T-cell (primary cell): Measurements from ENCODE around the gene CTNNBL1. TPM values are rescaled to one million over a fixed set of nuclear protein-coding genes. Genes with fewer than 3 reads are reported as not detected.

ENCODE experiments used
- ATAC-seq, 4 experiments: fragments of 200-7000 bp in 3 of 4; fragments of 150-1000 bp in 1 of 4; cut with Tn5 transposase; replicated peaks in 1 of 4; 1 replicate in 3 of 4; 2 replicates in 1 of 4; pipeline ENCODE4 v1.10.0; 2021; ENCODE audit warnings: moderate library complexity in 3 of 4, mild to moderate bottlenecking in 2 of 4, moderate number of reproducible peaks in 1 of 4
- CTCF ChIA-PET, 2 donors: fragments of 300-600 bp; sonication (Branson Sonifier 250); formaldehyde crosslinking; loops; one replicate each; lab custom pipeline; 2022; ENCODE audit warnings: antibody characterized with exemption in 2 of 2; lab: Charles Lee
- POLR2A ChIA-PET, 2 donors: fragments of 300-600 bp; sonication (Branson Sonifier 250); formaldehyde crosslinking; loops; one replicate each; lab custom pipeline; 2022; ENCODE audit warnings: antibody characterized with exemption in 2 of 2; lab: Charles Lee
- DNase-seq, 35 experiments: peaks; one replicate each; pipeline versions ENCODE4 v3.0.0 to v3.0.0-alpha.2; 2013 to 2023
- H3K27ac ChIP-seq: one replicate; pipeline ENCODE4 v1.5.1; 2013; ENCODE audit warnings: low read length
- H3K27me3 ChIP-seq, 2 experiments: replicated peaks in 1 of 2; 1 replicate in 1 of 2; 2 replicates in 1 of 2; pipeline versions ENCODE4 v1.6.1 to v1.7.0; 2013; ENCODE audit warnings: low read length in 1 of 2, mixed read lengths in 1 of 2; ENCODE audit not compliant: control insufficient read depth in 2 of 2, insufficient read depth in 2 of 2; ENCODE audit errors: extremely low read depth in 1 of 2
- H3K36me3 ChIP-seq, 2 donors: 1 replicate in 1 of 2; 2 replicates in 1 of 2; pipeline versions ENCODE4 v1.6.1 to v1.7.0; 2013; ENCODE audit warnings: low read length in 1 of 2; ENCODE audit not compliant: control insufficient read depth in 2 of 2, insufficient read depth in 1 of 2; ENCODE audit errors: extremely low read depth in 1 of 2
- H3K4me1 ChIP-seq, 2 experiments: 1 replicate in 1 of 2; 2 replicates in 1 of 2; pipeline versions ENCODE4 v1.6.1 to v1.7.0; 2013; ENCODE audit warnings: low read length in 2 of 2, mixed read lengths in 1 of 2; ENCODE audit not compliant: insufficient read depth in 2 of 2, control insufficient read depth in 1 of 2; ENCODE audit errors: extremely low read depth in 1 of 2
- H3K4me3 ChIP-seq, 2 donors: 1 replicate in 1 of 2; 2 replicates in 1 of 2; pipeline versions ENCODE4 v1.5.1 to v1.7.0; 2013; ENCODE audit warnings: mild to moderate bottlenecking in 2 of 2, low read length in 1 of 2, moderate library complexity in 1 of 2; ENCODE audit not compliant: control insufficient read depth in 1 of 2; ENCODE audit errors: extremely low read depth in 1 of 2
- H3K9me3 ChIP-seq: 2 replicates; pipeline ENCODE4 v1.7.0; 2013
- H3K27ac Mint-ChIP-seq, 2 donors: one replicate each; pipeline ENCODE4 v1.8.0; 2020 to 2021; ENCODE audit warnings: mild to moderate bottlenecking in 2 of 2, mixed read lengths in 2 of 2
- H3K27me3 Mint-ChIP-seq, 2 donors: one replicate each; pipeline ENCODE4 v1.8.0; 2021 to 2022; ENCODE audit warnings: mixed read lengths in 2 of 2
- H3K36me3 Mint-ChIP-seq: one replicate; pipeline ENCODE4 v1.8.0; 2021; ENCODE audit warnings: mixed read lengths
- H3K4me1 Mint-ChIP-seq, 3 donors: one replicate each; pipeline ENCODE4 v1.8.0; 2020 to 2022; ENCODE audit warnings: mixed read lengths in 3 of 3, mild to moderate bottlenecking in 1 of 3
- H3K4me3 Mint-ChIP-seq, 3 donors: one replicate each; pipeline ENCODE4 v1.8.0; 2020 to 2022; ENCODE audit warnings: mild to moderate bottlenecking in 3 of 3, mixed read lengths in 3 of 3, moderate library complexity in 3 of 3
- H3K9me3 Mint-ChIP-seq, 3 donors: one replicate each; pipeline ENCODE4 v1.8.0; 2020 to 2022; ENCODE audit warnings: mixed read lengths in 3 of 3
- WGBS: methylation state at CpG from one replicate; pipeline ENCODE4 v1.1.5; 2013; ENCODE audit warnings: missing lambda C conversion rate; ENCODE audit not compliant: insufficient coverage; 5-methylcytosine and 5-hydroxymethylcytosine counted together
- total RNA-seq, 35 experiments: library from RNA in 6 of 35; stranded (reverse) in 6 of 35; fragments of 120-200 nt in 1 of 35; gene quantifications; one replicate each; pipeline versions ENCODE4 v1.2.1 to v1.2.4 and lab custom pipeline; 2013 to 2026

CTNNBL1 gene
- total RNA-seq, 5 donors from 2014 or later (not counting 1 experiment from before 2014, with no cell fraction given), result 44.6 to 52.4 (median 49.4) TPM

- CTCF ChIA-PET, result no interaction called here
- Mint-ChIP-seq H3K9me3 (no peaks in the 10 kb centered on the region), H3K36me3 (no peaks in the 10 kb centered on the region), H3K27me3 (peaks cover 25 to 26% of the 10 kb centered on the region in 2 donors), H3K4me3 (no peak overlapping the region), H3K4me1 (no peaks in the 10 kb centered on the region), H3K27ac (no peak overlapping the region)
- no peak overlapping the region for H3K27ac ChIP-seq
- H3K4me3 ChIP-seq, result no peak overlapping the region
- peaks cover 0 to 20% of the 10 kb centered on the region in 2 experiments for H3K27me3 ChIP-seq
- H3K4me1 ChIP-seq, result no peaks in the 10 kb centered on the region
- POLR2A ChIA-PET, result interaction anchor here in 1 of 2 donors (0.5 kb wide), 1 partner anchor 173 kb away, joined by 4 read pairs; no protein-coding TSS in a partner anchor
- ATAC-seq, result no peak
- H3K9me3 ChIP-seq, result no peaks in the 10 kb centered on the region
- H3K36me3 ChIP-seq, result no peaks in the 10 kb centered on the region
- WGBS, result no CpG with 5 or more reads among the region's 2 CpGs
- no peak for DNase-seq
Measured at GRCh38 chr20:37686762-37687477, 6.9 kb upstream of the CTNNBL1 start.

- no peaks in the 10 kb centered on the region for H3K36me3 ChIP-seq
- POLR2A ChIA-PET, result no interaction called here
Measured at GRCh38 chr20:37687478-37687805, 6.4 kb upstream of the CTNNBL1 start.

GRCh38 chr20:37688093-37688492 is 5.7 kb upstream of the CTNNBL1 start:
- Histone ChIP-seq H3K27ac (no peak overlapping the region), H3K27me3 (peaks cover 0 to 19% of the 10 kb centered on the region in 2 experiments), H3K36me3 (no peaks in the 10 kb centered on the region), H3K4me1 (peaks cover 0 to under 1% of the 10 kb centered on the region in 2 experiments), H3K9me3 (no peaks in the 10 kb centered on the region), H3K4me3 (no peak overlapping the region)
- DNase-seq (no peak), ATAC-seq (no peak)
- Mint-ChIP-seq H3K4me1 (peaks cover 0 to under 1% (median 0%) of the 10 kb centered on the region in 3 donors), H3K27ac (no peak overlapping the region), H3K36me3 (no peaks in the 10 kb centered on the region), H3K27me3 (peaks cover 18 to 27% of the 10 kb centered on the region in 2 donors), H3K4me3 (no peak overlapping the region), H3K9me3 (no peaks in the 10 kb centered on the region)
- ChIA-PET POLR2A (no interaction called here), CTCF (no interaction called here)
- 46% methylated on average over 2 of the region's 4 CpGs for WGBS

More at GRCh38 chr20:37687478-37687805, 6.4 kb upstream of the CTNNBL1 start:
- Histone ChIP-seq H3K9me3 (no peaks in the 10 kb centered on the region), H3K27me3 (peaks cover 0 to 22% of the 10 kb centered on the region in 2 experiments), H3K4me1 (no peaks in the 10 kb centered on the region), H3K27ac (no peak overlapping the region), H3K4me3 (no peak overlapping the region)
- DNase-seq (no peak), ATAC-seq (no peak)
- Mint-ChIP-seq H3K4me3 (no peak overlapping the region), H3K36me3 (no peaks in the 10 kb centered on the region), H3K27me3 (peaks cover 21 to 23% of the 10 kb centered on the region in 2 donors), H3K27ac (no peak overlapping the region), H3K4me1 (no peaks in the 10 kb centered on the region), H3K9me3 (no peaks in the 10 kb centered on the region)
- CTCF ChIA-PET, result no interaction called here
- WGBS, result no CpG with 5 or more reads among the region's 3 CpGs

GRCh38 chr20:37690626-37691369 is 3.0 kb upstream of the CTNNBL1 start:
- ChIA-PET POLR2A (no interaction called here), CTCF (interaction anchor here (0.6 to 1.1 kb wide), 2 partner anchors 10 to 1697 kb away, joined by 3 to 4 read pairs; no protein-coding TSS in a partner anchor)
- peaks cover 11 to 22% (median 18%) of the 10 kb centered on the region in 3 donors for H3K4me1 Mint-ChIP-seq
- ATAC-seq (no peak), DNase-seq (no peak)
- peaks cover 3% of the 10 kb centered on the region for H3K36me3 Mint-ChIP-seq
- Histone ChIP-seq H3K36me3 (no peaks in the 10 kb centered on the region), H3K9me3 (no peaks in the 10 kb centered on the region), H3K4me1 (peaks cover 5 to 20% of the 10 kb centered on the region in 2 experiments), H3K27me3 (peaks cover 0 to 16% of the 10 kb centered on the region in 2 experiments), H3K27ac (no peak overlapping the region), H3K4me3 (no peak overlapping the region)
- no peaks in the 10 kb centered on the region for H3K9me3 Mint-ChIP-seq
- peaks cover 18 to 27% of the 10 kb centered on the region in 2 donors for H3K27me3 Mint-ChIP-seq
- no peak overlapping the region for H3K4me3 Mint-ChIP-seq
- WGBS, result 70% methylated on average over 2 of the region's 5 CpGs
- no peak overlapping the region for H3K27ac Mint-ChIP-seq

- WGBS, result 79% methylated on average over 4 of the region's 8 CpGs
- H3K27me3 ChIP-seq, result peaks cover 0 to 16% of the 10 kb centered on the region in 2 experiments
- H3K4me1 ChIP-seq, result peaks cover 5 to 20% of the 10 kb centered on the region in 2 experiments
- no peaks in the 10 kb centered on the region for H3K36me3 ChIP-seq
- Mint-ChIP-seq H3K36me3 (peaks cover 11% of the 10 kb centered on the region), H3K9me3 (no peaks in the 10 kb centered on the region), H3K27ac (no peak overlapping the region), H3K4me3 (peak overlapping the region in 2 of 3 donors; percentile 31 to 92), H3K4me1 (peaks cover 21 to 30% (median 26%) of the 10 kb centered on the region in 3 donors), H3K27me3 (peaks cover 15 to 27% of the 10 kb centered on the region in 2 donors)
- no peaks in the 10 kb centered on the region for H3K9me3 ChIP-seq
- CTCF ChIA-PET, result interaction anchor here in 1 of 2 donors (1.3 kb wide), 1 partner anchor 34 kb away, joined by 6 read pairs; no protein-coding TSS in a partner anchor
- H3K4me3 ChIP-seq, result no peak overlapping the region
- POLR2A ChIA-PET, result no interaction called here
- DNase-seq, result no peak
- no peak for ATAC-seq
- no peak overlapping the region for H3K27ac ChIP-seq
Measured at GRCh38 chr20:37692459-37693166, 1.2 kb upstream of the CTNNBL1 start.

GRCh38 chr20:37693242-37693634 is 592 bp upstream of the CTNNBL1 start:
- Histone ChIP-seq H3K4me1 (peaks cover 5 to 20% of the 10 kb centered on the region in 2 experiments), H3K27ac (no peak overlapping the region), H3K4me3 (peak overlapping the region; percentile 56 to 95), H3K36me3 (no peaks in the 10 kb centered on the region), H3K27me3 (peaks cover 0 to 16% of the 10 kb centered on the region in 2 experiments), H3K9me3 (no peaks in the 10 kb centered on the region)
- H3K9me3 Mint-ChIP-seq, result no peaks in the 10 kb centered on the region
- peaks cover 23 to 36% (median 32%) of the 10 kb centered on the region in 3 donors for H3K4me1 Mint-ChIP-seq
- peaks cover 9 to 23% of the 10 kb centered on the region in 2 donors for H3K27me3 Mint-ChIP-seq
- ATAC-seq (no peak), DNase-seq (peak in 1 of 35 experiments; percentile 8)
- H3K4me3 Mint-ChIP-seq, result peak overlapping the region; percentile 92 to 99 (median 98)
- H3K27ac Mint-ChIP-seq, result peak overlapping the region in 1 of 2 donors; percentile 91
- POLR2A ChIA-PET, result no interaction called here
- H3K36me3 Mint-ChIP-seq, result peaks cover 14% of the 10 kb centered on the region
- WGBS, result 83% methylated on average over 1 of the region's 2 CpGs
- CTCF ChIA-PET, result no interaction called here
